BLaER1 (cell line): ENCODE measurements around the gene LSR.
"Not testable (repeated sequence)": the region's sequence is repeated elsewhere in the genome, so short reads cannot be mapped to it uniquely, and the experiment has no call there.

Experiments used
- H3K27ac ChIP-seq: shearing (Covaris generic); formaldehyde crosslinking; 2 replicates; pipeline ENCODE4 v1.8.1; 2022
- H3K27me3 ChIP-seq: shearing (Covaris generic); formaldehyde crosslinking; 2 replicates; pipeline ENCODE4 v1.8.1; 2022
- H3K36me3 ChIP-seq: shearing (Covaris generic); formaldehyde crosslinking; 2 replicates; pipeline ENCODE4 v1.8.1; 2022
- H3K4me1 ChIP-seq: shearing (Covaris generic); formaldehyde crosslinking; 2 replicates; pipeline ENCODE4 v1.8.1; 2022
- H3K4me2 ChIP-seq: shearing (Covaris generic); formaldehyde crosslinking; 2 replicates; pipeline ENCODE4 v1.8.1; 2022
- H3K4me3 ChIP-seq: shearing (Covaris generic); formaldehyde crosslinking; 2 replicates; pipeline ENCODE4 v1.8.1; 2022
- H3K9ac ChIP-seq: shearing (Covaris generic); formaldehyde crosslinking; 2 replicates; pipeline ENCODE4 v1.8.1; 2022
- H3K9me3 ChIP-seq: shearing (Covaris generic); formaldehyde crosslinking; 2 replicates; pipeline ENCODE4 v1.8.1; 2022
- H4K20me1 ChIP-seq: shearing (Covaris generic); formaldehyde crosslinking; 2 replicates; pipeline ENCODE4 v1.8.1; 2022
- Cebpa-rat ChIP-seq: shearing (Covaris generic); IDR thresholded peaks from 2 replicates; pipeline ENCODE4 v1.8.1; 2022

LSR gene

DNA sequence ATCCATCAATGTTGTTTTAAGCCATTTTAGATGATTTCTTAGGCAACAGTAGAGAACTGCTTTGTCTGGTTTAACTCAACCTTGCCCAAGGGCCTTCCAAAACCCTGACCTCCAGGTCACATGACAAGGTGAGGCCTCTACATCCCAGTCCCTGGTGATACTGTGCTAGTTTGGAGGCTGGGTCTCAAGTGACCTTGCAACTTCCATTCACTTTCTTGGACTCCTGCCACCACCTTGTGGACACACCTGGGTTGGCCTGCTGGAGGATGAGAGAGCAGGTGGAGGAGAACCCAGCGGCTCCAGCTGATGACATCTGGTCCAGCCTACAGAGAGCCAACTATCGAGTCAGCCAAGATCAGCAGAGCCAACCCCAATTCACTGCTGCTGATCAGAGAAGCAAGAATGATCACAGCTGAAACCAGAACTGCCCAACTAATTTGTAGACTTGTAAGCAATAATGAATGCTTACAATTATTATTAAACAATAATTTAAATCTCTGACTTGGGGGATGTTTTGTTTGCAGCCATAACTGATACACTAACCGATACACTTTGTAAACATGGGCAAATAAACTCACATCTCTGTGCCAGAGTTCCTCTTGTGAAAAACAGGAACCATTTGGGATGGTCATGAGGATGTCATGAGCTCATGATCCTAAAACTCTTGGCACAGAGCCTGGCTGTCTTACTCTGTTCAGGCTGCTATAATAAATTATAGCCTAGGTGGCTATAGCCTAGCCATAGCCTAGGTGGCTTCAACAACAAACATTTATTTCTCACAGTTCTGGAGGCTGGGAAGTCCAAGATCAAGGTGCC, 31.8 kb upstream of the LSR start:
- H3K27me3 ChIP-seq: no peaks in the 10 kb centered on the region
- no peak overlapping the region for H3K4me3 ChIP-seq
- TF ChIP-seq Cebpa-rat: no peak
- H4K20me1 ChIP-seq: no peaks in the 10 kb centered on the region
- H3K27ac ChIP-seq: peak overlapping the region; percentile 19; the same call in 1 of the 2 replicates
- H3K36me3 ChIP-seq: no peaks in the 10 kb centered on the region
- H3K9ac ChIP-seq: no peak overlapping the region
- 0 out of 2 replicates have a peak overlapping the region, but pooled peaks have one; percentile 12 for H3K4me2 ChIP-seq
- peaks cover 61% of the 10 kb centered on the region for H3K4me1 ChIP-seq
- peaks cover 13% of the 10 kb centered on the region for H3K9me3 ChIP-seq

DNA sequence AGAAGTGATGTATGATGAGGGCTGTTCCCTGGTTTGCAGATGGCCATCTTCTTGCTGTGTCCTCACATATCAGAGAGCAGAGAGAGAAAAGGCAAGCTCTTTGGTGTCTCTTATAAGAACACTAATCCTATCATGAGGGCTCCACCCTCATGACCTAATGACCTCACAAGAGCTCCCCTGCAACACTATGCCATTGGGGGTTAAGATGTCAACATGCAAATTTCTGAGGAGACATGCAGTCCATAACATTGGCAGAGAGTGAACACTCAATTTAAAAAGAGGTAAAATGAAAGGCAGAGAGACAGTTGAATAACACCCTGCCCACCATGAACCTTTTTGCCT, 31.2 kb upstream of the LSR start:
- no peak for TF ChIP-seq Cebpa-rat
- no peak overlapping the region for H3K4me3 ChIP-seq
- H4K20me1 ChIP-seq: no peaks in the 10 kb centered on the region
- H3K27ac ChIP-seq: no peak overlapping the region
- no peaks in the 10 kb centered on the region for H3K36me3 ChIP-seq
- H3K27me3 ChIP-seq: no peaks in the 10 kb centered on the region
- no peak overlapping the region for H3K9ac ChIP-seq
- H3K9me3 ChIP-seq: peaks cover 15% of the 10 kb centered on the region
- H3K4me2 ChIP-seq: no peak overlapping the region
- peaks cover 61% of the 10 kb centered on the region for H3K4me1 ChIP-seq

DNA sequence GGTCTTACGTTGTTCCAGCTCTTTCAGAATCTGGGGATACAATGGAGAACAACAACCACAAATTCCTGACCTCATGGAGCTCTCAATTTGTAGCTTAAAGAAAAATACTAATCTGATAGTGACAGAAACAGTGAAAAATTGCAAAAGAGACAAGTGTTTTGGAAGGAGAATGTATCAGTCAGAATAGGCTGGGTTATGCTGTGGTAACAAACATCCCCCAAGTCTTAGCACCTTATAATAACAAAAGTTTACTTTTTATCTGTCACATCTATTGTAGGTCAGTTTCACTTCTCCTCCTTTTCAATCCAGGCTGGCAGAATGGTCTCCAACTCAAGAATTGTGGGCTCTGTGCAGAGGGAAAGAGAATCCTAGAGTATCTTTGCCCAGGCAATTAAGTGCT, 29.8 kb upstream of the LSR start:
- Histone ChIP-seq H3K4me3 (no peak overlapping the region), H3K9ac (no peak overlapping the region), H3K4me1 (peaks cover 61% of the 10 kb centered on the region), H3K27me3 (no peaks in the 10 kb centered on the region), H3K9me3 (peaks cover 24% of the 10 kb centered on the region), H3K27ac (no peak overlapping the region), H3K4me2 (no peak overlapping the region), H3K36me3 (no peaks in the 10 kb centered on the region), H4K20me1 (no peaks in the 10 kb centered on the region)
- TF ChIP-seq Cebpa-rat: no peak

- Histone ChIP-seq H3K4me2 (no peak overlapping the region), H3K9ac (no peak overlapping the region), H3K9me3 (peaks cover 24% of the 10 kb centered on the region), H3K27me3 (no peaks in the 10 kb centered on the region), H3K27ac (no peak overlapping the region), H4K20me1 (no peaks in the 10 kb centered on the region), H3K36me3 (no peaks in the 10 kb centered on the region), H3K4me1 (peaks cover 61% of the 10 kb centered on the region), H3K4me3 (no peak overlapping the region)
- no peak for TF ChIP-seq Cebpa-rat
These were observed 28.4 kb upstream of the LSR start for GRCh38 chr19:35220315-35220921.

DNA sequence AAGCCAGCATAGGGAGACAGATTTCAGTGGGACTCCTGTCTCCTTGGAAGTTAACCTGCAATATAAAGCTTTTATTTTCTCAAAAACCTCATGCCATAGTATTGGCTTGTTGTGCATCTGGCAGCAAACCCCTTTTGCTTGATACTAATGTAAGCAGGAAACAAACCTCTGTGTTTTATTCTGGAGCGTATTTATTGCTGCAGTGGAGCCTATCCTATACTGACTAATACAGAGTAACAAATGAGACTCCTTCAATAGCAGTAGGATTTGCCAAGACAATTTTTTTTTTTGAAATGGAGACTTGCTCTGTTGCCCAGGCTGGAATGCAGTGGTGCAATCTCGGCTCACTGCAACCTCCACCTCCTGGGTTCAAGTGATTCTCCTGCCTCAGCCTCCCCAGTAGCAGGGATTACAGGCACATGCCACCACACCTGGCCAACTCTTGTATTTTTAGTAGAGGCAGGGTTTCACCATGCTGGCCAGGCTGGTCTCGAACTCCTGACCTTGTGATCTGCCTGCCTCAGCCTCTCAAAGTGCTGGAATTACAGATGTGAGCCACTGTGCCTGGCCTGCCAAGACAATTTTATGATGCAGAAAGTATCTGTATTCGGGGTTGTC, 27.7 kb upstream of the LSR start:
- not testable (repeated sequence) for H3K27ac ChIP-seq, H3K27me3 ChIP-seq, H3K4me3 ChIP-seq, H3K36me3 ChIP-seq, H4K20me1 ChIP-seq, H3K9ac ChIP-seq, H3K4me2 ChIP-seq
- Histone ChIP-seq H3K4me1 (peaks cover 61% of the 10 kb centered on the region), H3K9me3 (peaks cover 24% of the 10 kb centered on the region)

- Histone ChIP-seq H3K4me3 (no peak overlapping the region), H3K27ac (peak overlapping the region; percentile 54; the same call in 1 of the 2 replicates), H3K9me3 (peaks cover 20% of the 10 kb centered on the region; the same call in 1 of the 2 replicates), H3K27me3 (no peaks in the 10 kb centered on the region), H4K20me1 (no peaks in the 10 kb centered on the region), H3K4me1 (peaks cover 49% of the 10 kb centered on the region), H3K4me2 (peak overlapping the region; percentile 52), H3K9ac (no peak overlapping the region), H3K36me3 (no peaks in the 10 kb centered on the region)
- no peak for TF ChIP-seq Cebpa-rat
These were observed 26.3 kb upstream of the LSR start for GRCh38 chr19:35222373-35223015.

DNA sequence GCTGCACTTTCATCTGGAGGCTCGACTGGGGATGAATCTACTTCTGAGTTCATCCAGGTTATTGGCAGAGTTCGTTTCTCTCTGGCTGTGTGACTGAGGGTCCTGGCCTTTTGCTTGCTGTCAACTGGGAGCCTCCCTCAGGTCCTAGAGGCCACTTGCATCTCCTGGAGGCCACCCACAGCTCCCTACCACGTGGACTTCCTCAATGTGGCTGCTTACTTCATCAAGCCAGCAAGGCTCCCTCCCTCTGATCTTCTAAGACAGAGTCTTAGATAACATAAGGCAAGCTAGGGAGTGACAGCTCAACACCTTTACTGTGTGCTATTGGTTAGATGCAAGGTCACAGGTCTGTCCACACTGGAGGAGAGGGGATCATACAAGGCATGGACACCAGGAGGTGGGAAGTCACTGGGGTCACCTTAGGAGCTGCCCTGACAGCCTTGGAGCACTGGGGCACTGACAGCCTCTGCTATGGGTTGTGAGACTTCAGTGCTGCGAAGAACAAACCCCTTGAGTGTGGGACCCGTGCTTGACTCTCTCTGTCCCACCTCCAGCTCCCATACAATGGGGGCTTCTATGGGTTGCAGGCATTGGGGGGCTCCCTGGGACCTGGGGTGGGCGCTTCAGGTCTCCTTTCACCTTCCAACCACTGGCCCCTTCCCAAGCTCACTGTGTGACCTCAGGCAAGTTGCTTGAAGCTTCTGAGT, 25.6 kb upstream of the LSR start:
- no peaks in the 10 kb centered on the region for H3K27me3 ChIP-seq
- peak overlapping the region; percentile 52; the same call in 1 of the 2 replicates for H3K4me2 ChIP-seq
- H3K4me1 ChIP-seq: peaks cover 47% of the 10 kb centered on the region
- no peak for TF ChIP-seq Cebpa-rat
- H3K9me3 ChIP-seq: peaks cover 17% of the 10 kb centered on the region; the same call in 1 of the 2 replicates
- no peak overlapping the region for H3K4me3 ChIP-seq
- H3K9ac ChIP-seq: no peak overlapping the region
- no peaks in the 10 kb centered on the region for H4K20me1 ChIP-seq
- H3K36me3 ChIP-seq: no peaks in the 10 kb centered on the region
- H3K27ac ChIP-seq: peak overlapping the region; percentile 54; the same call in 1 of the 2 replicates

DNA sequence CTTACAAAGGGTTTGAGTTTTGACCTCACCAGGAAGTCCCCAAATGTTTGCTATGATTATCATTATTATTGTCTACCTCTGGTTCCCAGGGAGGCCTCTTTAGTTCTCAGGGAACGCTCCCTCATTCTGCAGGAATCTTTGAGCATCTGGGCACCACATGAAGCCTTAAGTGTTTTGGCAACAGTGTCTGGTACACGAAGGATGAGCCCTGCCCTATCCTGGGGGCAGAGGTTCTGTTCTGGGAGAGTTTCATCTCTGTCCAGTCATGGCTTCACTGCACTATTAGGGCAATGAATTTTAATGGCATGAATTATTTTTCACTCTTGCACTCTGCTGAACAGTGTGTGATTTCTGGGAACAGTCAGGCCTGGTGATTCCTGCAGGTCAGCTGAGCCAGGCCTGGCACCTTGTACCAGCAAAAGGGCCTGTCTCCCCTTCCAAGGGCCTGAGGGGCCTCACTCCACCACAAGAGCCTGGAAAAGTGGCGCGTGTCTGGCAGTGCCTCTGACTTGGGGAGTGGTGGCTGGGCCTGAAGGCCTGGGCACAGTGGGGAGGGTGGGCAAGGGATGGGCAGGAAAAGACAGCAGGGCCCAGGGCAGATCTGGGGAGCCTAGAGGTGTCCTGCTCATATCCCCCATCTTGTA, 24.8 kb upstream of the LSR start:
- peak overlapping the region; percentile 54; the same call in 1 of the 2 replicates for H3K27ac ChIP-seq

More for the DNA sequence above, 24.8 kb upstream of the LSR start:
- no peak for TF ChIP-seq Cebpa-rat
- Histone ChIP-seq H3K9ac (no peak overlapping the region), H3K9me3 (peaks cover 17% of the 10 kb centered on the region; the same call in 1 of the 2 replicates), H4K20me1 (no peaks in the 10 kb centered on the region), H3K27me3 (no peaks in the 10 kb centered on the region), H3K4me1 (peaks cover 47% of the 10 kb centered on the region), H3K4me2 (peak overlapping the region; percentile 78; the same call in 1 of the 2 replicates), H3K36me3 (no peaks in the 10 kb centered on the region), H3K4me3 (no peak overlapping the region)
